Thoracic aorta (tissue), 2 donors: ENCODE results near the gene PPP6R3. TPM values are rescaled to one million over a fixed set of nuclear protein-coding genes. Genes with fewer than 3 reads are reported as not detected.

ENCODE experiments used
- ATAC-seq: fragments of 150-250 bp; one replicate; pipeline ENCODE4 v1.8.0; 2017; ENCODE audit warnings: low read depth; ENCODE audit not compliant: insufficient number of reproducible peaks, low FRiP score
- DNase-seq: peaks from one replicate; pipeline ENCODE4 v3.0.0-alpha.2; 2020; ENCODE audit warnings: low spot score
- H3K27ac ChIP-seq, 2 donors: fragments of 200-600 bp; sonication (generic); 1 replicate in 1 of 2; 2 replicates in 1 of 2; pipeline ENCODE4 v1.5.1; 2016; ENCODE audit warnings: mild to moderate bottlenecking in 2 of 2, moderate library complexity in 2 of 2
- H3K27me3 ChIP-seq: fragments of 200-600 bp; sonication (generic); replicated peaks from 2 replicates; pipeline ENCODE4 v1.6.0; 2016; ENCODE audit warnings: mild to moderate bottlenecking; ENCODE audit not compliant: insufficient read depth
- H3K36me3 ChIP-seq: fragments of 200-600 bp; sonication (generic); one replicate; pipeline ENCODE4 v1.5.1; 2016
- H3K4me1 ChIP-seq, 2 donors: fragments of 200-600 bp; sonication (generic); 1 replicate in 1 of 2; 2 replicates in 1 of 2; pipeline versions ENCODE4 v1.5.1 to v1.6.0; 2016; ENCODE audit warnings: low read depth in 2 of 2, mild to moderate bottlenecking in 1 of 2; ENCODE audit not compliant: control insufficient read depth in 1 of 2
- H3K4me3 ChIP-seq: fragments of 200-600 bp; sonication (generic); 2 replicates; pipeline ENCODE4 v1.5.1; 2016; ENCODE audit warnings: mild to moderate bottlenecking
- H3K9me3 ChIP-seq: fragments of 200-600 bp; sonication (generic); 2 replicates; pipeline ENCODE4 v1.5.1; 2016
- CTCF ChIP-seq: fragments of 200-600 bp; sonication (generic); IDR thresholded peaks from one replicate; pipeline ENCODE4 v1.5.1; 2019; ENCODE audit warnings: antibody characterized with exemption
- total RNA-seq, 2 donors: library from RNA; depleted of rRNA; stranded (reverse); fragments of >200 nt; gene quantifications; one replicate each; pipeline versions ENCODE4 v1.1.0 to v1.2.3, GENCODE V29; 2016

Gene PPP6R3
- total RNA-seq, 2 donors from 2014 or later, result 75.4 to 166 TPM

GRCh38 chr11:68550485-68550817, 89.9 kb downstream of the PPP6R3 start:
- no peak for DNase-seq
- H3K27ac ChIP-seq, result no peak overlapping the region
- peaks cover 21% of the 10 kb centered on the region for H3K36me3 ChIP-seq
- no peaks in the 10 kb centered on the region for H3K27me3 ChIP-seq
- H3K4me1 ChIP-seq, result peaks cover 9 to 21% of the 10 kb centered on the region in 2 donors
- TF ChIP-seq CTCF, result no peak
- ATAC-seq, result no peak
- H3K9me3 ChIP-seq, result no peaks in the 10 kb centered on the region
- H3K4me3 ChIP-seq, result no peak overlapping the region

DNA sequence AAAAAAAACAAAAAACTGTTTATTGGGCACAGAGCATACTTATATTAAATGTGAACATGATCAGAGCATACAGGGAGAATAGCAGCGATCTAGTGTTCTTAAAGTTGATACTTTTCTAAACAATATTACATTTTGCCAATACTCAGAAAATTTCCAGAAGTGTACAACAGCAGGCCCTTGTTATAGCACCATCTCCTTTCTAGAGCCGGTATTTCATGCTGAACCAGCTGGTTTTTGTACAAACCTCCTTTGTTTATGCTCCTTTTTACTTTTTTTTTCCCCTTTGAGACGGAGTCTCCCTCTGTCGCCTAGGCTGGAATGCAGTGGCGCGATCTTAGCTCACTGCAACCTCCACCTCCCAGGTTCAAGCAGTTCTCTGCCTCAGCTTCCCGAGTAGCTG, 90.7 kb downstream of the PPP6R3 start:
- Histone ChIP-seq H3K27ac (no peak overlapping the region), H3K4me1 (peaks cover 9 to 15% of the 10 kb centered on the region in 2 donors), H3K36me3 (peaks cover 21% of the 10 kb centered on the region)

GRCh38 chr11:68551777-68552176, 91.2 kb downstream of the PPP6R3 start:
- Histone ChIP-seq H3K9me3 (no peaks in the 10 kb centered on the region), H3K4me3 (no peak overlapping the region), H3K27me3 (no peaks in the 10 kb centered on the region), H3K4me1 (peaks cover 9 to 15% of the 10 kb centered on the region in 2 donors), H3K36me3 (peaks cover 21% of the 10 kb centered on the region), H3K27ac (no peak overlapping the region)
- TF ChIP-seq CTCF, result no peak
- ATAC-seq, result no peak
- no peak for DNase-seq

More for the DNA sequence above, 90.7 kb downstream of the PPP6R3 start:
- Histone ChIP-seq H3K4me3 (no peak overlapping the region), H3K9me3 (no peaks in the 10 kb centered on the region), H3K27me3 (no peaks in the 10 kb centered on the region)
- no peak for ATAC-seq
- DNase-seq, result no peak
- no peak for TF ChIP-seq CTCF

GRCh38 chr11:68552542-68552941, 92.0 kb downstream of the PPP6R3 start:
- H3K27me3 ChIP-seq, result no peaks in the 10 kb centered on the region
- DNase-seq (no peak), ATAC-seq (no peak)
- no peaks in the 10 kb centered on the region for H3K9me3 ChIP-seq
- H3K36me3 ChIP-seq, result peaks cover 21% of the 10 kb centered on the region
- peaks cover 9 to 15% of the 10 kb centered on the region in 2 donors for H3K4me1 ChIP-seq
- H3K4me3 ChIP-seq, result no peak overlapping the region
- no peak overlapping the region for H3K27ac ChIP-seq
- no peak for TF ChIP-seq CTCF

DNA sequence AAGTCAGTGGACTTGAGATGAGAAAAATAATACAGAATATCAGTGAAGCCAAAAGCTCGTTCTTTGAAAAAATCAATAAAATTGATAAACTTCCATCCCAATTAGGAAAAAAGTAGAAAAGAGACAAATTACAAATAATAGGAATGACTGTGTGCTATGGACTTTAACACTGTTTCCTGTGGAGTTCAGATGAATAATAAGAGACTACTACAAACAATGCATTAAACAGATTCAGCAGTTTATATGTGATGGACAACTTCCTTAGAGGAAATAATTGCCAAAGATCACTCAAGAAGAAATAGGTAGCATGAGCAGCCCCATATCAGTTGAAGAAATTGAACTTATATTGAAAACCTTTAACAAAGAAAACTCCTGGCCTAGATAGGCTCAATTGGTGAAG, 99.7 kb downstream of the PPP6R3 start:
- Histone ChIP-seq H3K4me1 (no peaks in the 10 kb centered on the region), H3K27ac (no peak overlapping the region), H3K27me3 (no peaks in the 10 kb centered on the region), H3K4me3 (no peak overlapping the region), H3K36me3 (peaks cover 9% of the 10 kb centered on the region), H3K9me3 (no peaks in the 10 kb centered on the region)
- DNase-seq (no peak), ATAC-seq (no peak)
- no peak for TF ChIP-seq CTCF
